GM18517 (cell line): Measurements from ENCODE around the gene EXOC2.
"Not testable (repeated sequence)": the region's sequence is repeated elsewhere in the genome, so short reads cannot be mapped to it uniquely, and the experiment has no call there.

Experiments used
- ATAC-seq: cut with Tn5 transposase; IDR thresholded peaks from one replicate; pipeline ENCODE4 v1.9.1; 2021; ENCODE audit warnings: mild to moderate bottlenecking, moderate library complexity; ENCODE audit not compliant: unreplicated experiment

The EXOC2 gene

GRCh38 chr6:710601-711571 is 17.9 kb upstream of the EXOC2 start:
- ATAC-seq = peak; percentile 83

GRCh38 chr6:709471-710056 is 16.6 kb upstream of the EXOC2 start:
- ATAC-seq = no peak

- ATAC-seq = no peak
Observed at GRCh38 chr6:708237-708598, 15.3 kb upstream of the EXOC2 start.

GRCh38 chr6:707576-708236 is 14.8 kb upstream of the EXOC2 start:
- no peak for ATAC-seq

- ATAC-seq = no peak
Observed at GRCh38 chr6:706819-707381, 14.0 kb upstream of the EXOC2 start.

- no peak for ATAC-seq
Observed at GRCh38 chr6:706146-706545, 13.2 kb upstream of the EXOC2 start.

GRCh38 chr6:705047-705446 is 12.1 kb upstream of the EXOC2 start:
- ATAC-seq = no peak

- no peak for ATAC-seq
Observed at GRCh38 chr6:704046-704445, 11.1 kb upstream of the EXOC2 start.

GRCh38 chr6:703552-703951 is 10.6 kb upstream of the EXOC2 start:
- no peak for ATAC-seq

- ATAC-seq = no peak
Observed at GRCh38 chr6:701700-702479, 9.0 kb upstream of the EXOC2 start.

- ATAC-seq = no peak
Observed at GRCh38 chr6:701215-701614, 8.3 kb upstream of the EXOC2 start.

GRCh38 chr6:700490-700889 is 7.6 kb upstream of the EXOC2 start:
- ATAC-seq = no peak

- no peak for ATAC-seq
Observed at GRCh38 chr6:699319-699718, 6.4 kb upstream of the EXOC2 start.

- ATAC-seq = not testable (repeated sequence)
Observed at GRCh38 chr6:694431-695126, 1.6 kb upstream of the EXOC2 start.

- ATAC-seq = no peak
Observed at GRCh38 chr6:693723-694009, 727 bp upstream of the EXOC2 start.

- peak; percentile 58 for ATAC-seq
Observed at GRCh38 chr6:692356-692851, 535 bp downstream of the EXOC2 start.

GRCh38 chr6:689223-689622 is 3.7 kb downstream of the EXOC2 start:
- ATAC-seq = no peak

- ATAC-seq = no peak
Observed at GRCh38 chr6:686497-686896, 6.4 kb downstream of the EXOC2 start.

GRCh38 chr6:684831-685636 is 7.9 kb downstream of the EXOC2 start:
- peak; percentile 83 for ATAC-seq
